Central memory CD8-positive, alpha-beta T cell (primary cell): Measurements from ENCODE around the gene PLBD1.

Experiments
- ATAC-seq: fragments of 150-1000 bp; cut with Tn5 transposase; replicated peaks from 2 replicates; pipeline ENCODE4 v1.10.0; 2022; ENCODE audit warnings: mild to moderate bottlenecking, moderate FRiP score, moderate number of reproducible peaks; ENCODE audit not compliant: poor library complexity, severe bottlenecking; ENCODE audit errors: extremely low read depth
- DNase-seq, 2 donors: peaks; one replicate each; pipeline ENCODE4 v3.0.0; 2021; ENCODE audit warnings: low spot score in 2 of 2
- H3K27ac Mint-ChIP-seq: one replicate; pipeline ENCODE4 v1.8.0; 2022; ENCODE audit warnings: low read depth, mild to moderate bottlenecking, moderate library complexity, mixed read lengths
- H3K27me3 Mint-ChIP-seq: one replicate; pipeline ENCODE4 v1.8.0; 2022; ENCODE audit warnings: mixed read lengths
- H3K36me3 Mint-ChIP-seq: one replicate; pipeline ENCODE4 v1.8.0; 2022; ENCODE audit warnings: mild to moderate bottlenecking, moderate library complexity, mixed read lengths; ENCODE audit not compliant: insufficient read depth
- H3K4me1 Mint-ChIP-seq: one replicate; pipeline ENCODE4 v1.8.0; 2022; ENCODE audit warnings: mixed read lengths
- H3K4me3 Mint-ChIP-seq: one replicate; pipeline ENCODE4 v1.8.0; 2022; ENCODE audit warnings: mild to moderate bottlenecking, moderate library complexity, mixed read lengths
- H3K9me3 Mint-ChIP-seq: one replicate; pipeline ENCODE4 v1.8.0; 2022; ENCODE audit warnings: mixed read lengths

The PLBD1 gene

DNA sequence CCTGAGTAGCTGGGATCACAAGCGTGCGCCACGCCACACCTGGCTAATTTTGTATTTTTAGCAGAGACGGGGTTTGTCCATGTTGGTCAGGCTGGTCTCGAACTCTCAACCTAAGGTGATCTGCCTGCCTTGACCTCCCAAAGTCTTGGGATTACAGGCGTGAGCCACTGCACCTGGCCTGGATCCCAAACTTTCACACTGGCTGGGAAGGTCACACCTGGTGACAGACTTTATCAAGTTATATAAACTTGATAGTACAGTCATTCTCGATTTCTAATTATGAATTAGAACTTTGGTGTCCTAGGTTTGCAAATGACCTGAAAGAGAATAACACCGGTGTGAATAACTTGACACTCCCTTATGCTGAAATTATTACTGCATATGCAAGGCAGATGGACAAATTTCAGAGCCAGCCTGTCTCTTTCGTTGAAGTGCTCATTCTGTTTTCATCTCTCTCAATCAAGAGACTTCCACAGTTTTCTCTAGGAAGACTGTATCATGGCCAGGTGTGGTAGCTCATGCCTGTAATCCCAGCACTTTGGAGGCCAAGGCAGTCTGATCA is 5.9 kb downstream of the PLBD1 start:
- no peak overlapping the region for H3K4me3 Mint-ChIP-seq
- H3K9me3 Mint-ChIP-seq: no peaks in the 10 kb centered on the region
- no peaks in the 10 kb centered on the region for H3K36me3 Mint-ChIP-seq
- peaks cover 19% of the 10 kb centered on the region for H3K27me3 Mint-ChIP-seq
- no peak for DNase-seq
- no peaks in the 10 kb centered on the region for H3K4me1 Mint-ChIP-seq
- no peak overlapping the region for H3K27ac Mint-ChIP-seq
- no peak for ATAC-seq

DNA sequence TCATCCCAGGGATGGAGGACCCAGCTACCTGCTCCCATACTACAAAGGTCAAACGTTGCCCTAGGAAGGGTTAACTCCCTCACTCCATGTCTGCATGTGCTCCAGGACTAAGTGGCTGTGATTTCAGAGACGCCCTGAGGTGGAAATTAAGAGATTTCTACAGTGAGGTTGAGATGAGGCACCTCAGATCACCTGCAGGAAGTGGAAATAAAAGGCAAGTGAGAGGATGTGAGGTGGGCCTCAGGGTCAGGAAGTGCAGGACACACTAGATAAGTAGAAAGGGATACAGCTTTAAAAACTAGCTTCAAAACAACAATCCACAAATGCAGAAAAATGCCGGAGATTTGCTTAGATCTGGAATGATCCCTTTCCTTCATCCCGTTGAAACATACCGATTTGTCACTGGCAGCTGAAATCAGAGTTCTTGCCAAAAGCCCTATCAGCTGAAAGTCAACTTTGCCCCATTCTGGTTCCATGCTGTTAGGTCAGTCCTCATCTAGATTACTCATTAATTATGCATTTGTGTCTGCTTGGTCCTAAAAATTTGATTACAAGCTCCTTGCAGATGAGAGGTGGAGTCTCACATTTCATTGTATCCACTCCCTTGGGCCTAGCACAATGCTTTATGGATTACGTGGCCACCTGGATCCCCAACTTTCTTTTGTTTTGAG is 6.6 kb downstream of the PLBD1 start:
- no peaks in the 10 kb centered on the region for H3K4me1 Mint-ChIP-seq
- no peaks in the 10 kb centered on the region for H3K36me3 Mint-ChIP-seq
- H3K4me3 Mint-ChIP-seq: no peak overlapping the region
- no peak for DNase-seq
- H3K27me3 Mint-ChIP-seq: peaks cover 14% of the 10 kb centered on the region
- ATAC-seq: no peak
- H3K9me3 Mint-ChIP-seq: no peaks in the 10 kb centered on the region
- no peak overlapping the region for H3K27ac Mint-ChIP-seq

DNA sequence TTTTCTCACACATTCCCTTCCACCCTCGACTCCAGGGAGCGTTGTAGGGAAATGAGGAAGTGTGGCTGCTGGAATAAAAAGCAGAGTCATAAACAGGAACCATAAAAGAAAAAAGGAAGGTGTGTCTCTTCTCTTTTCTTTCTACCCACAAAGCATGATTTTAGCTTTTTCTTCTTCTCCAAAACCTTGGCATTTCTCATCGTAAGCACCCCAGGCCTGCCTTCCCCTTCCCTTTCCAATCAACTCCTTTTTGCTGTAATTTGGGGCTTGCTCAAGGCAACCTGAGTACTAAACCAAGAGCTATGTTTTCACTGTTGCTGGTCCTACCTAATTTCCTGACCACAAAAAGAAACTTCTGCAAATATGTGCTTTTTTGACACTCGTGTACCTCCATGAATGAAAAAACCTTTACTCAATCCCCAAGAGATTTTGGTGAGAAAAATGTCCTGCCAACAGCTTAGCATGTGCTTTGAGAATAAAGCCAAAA is 9.2 kb downstream of the PLBD1 start:
- ATAC-seq (no peak), DNase-seq (no peak)
- H3K4me1 Mint-ChIP-seq: no peaks in the 10 kb centered on the region
- no peak overlapping the region for H3K27ac Mint-ChIP-seq
- no peaks in the 10 kb centered on the region for H3K36me3 Mint-ChIP-seq
- no peaks in the 10 kb centered on the region for H3K9me3 Mint-ChIP-seq
- no peak overlapping the region for H3K4me3 Mint-ChIP-seq
- no peaks in the 10 kb centered on the region for H3K27me3 Mint-ChIP-seq

DNA sequence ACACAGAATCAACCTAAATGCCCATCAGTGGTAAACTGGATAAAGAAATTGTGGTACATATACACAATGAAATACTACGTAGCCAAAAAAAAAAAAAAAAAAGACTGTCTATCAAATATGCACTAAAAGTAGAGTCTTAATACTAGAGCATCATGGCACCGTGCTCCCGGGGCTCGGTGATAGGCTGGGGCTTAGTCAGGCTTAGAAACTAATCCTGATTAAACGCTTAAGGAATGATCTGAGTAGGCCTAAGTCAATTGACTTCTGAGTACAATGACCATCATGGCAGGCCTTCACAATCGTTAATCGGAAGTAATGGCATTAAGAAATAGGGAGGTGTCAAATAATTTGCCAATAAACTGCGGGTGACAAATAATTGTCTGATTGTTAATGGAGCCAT is 9.7 kb downstream of the PLBD1 start:
- H3K27ac Mint-ChIP-seq: no peak overlapping the region

DNA sequence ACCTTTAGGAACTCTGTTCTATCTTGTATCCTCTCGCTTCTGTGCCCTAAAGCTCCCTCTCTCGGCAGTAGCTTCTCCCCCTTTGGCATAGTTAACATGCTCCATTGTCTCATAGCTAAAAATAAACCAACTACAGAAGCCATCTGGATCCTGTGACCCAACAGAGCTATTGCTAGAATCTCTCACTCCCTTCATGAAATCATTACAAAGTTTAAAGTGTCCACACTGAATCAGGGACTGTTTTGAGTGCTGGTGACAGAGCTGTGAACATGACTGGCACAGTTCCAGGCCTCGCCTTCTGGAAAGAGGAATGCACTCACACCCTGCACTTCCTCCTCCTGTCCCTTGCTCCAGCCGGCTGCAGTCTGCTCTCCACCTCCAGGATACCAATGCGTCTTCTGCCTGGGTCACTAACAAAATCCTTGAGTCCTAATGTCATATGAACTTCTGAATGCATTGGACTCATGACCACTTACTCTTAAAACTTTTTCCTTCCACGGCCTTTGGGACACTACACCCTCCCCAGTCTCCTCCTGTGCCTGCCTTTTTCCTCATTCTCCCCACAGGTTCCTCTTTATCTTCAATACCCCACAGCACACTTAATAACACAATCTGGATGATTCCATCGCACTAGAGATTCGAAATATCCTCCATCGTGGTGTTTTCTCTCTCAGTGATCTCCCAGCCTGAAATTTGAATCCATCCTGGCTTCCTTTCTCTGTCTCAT is 13.2 kb downstream of the PLBD1 start:
- Mint-ChIP-seq H3K4me1 (no peaks in the 10 kb centered on the region), H3K27me3 (peaks cover 10% of the 10 kb centered on the region), H3K36me3 (no peaks in the 10 kb centered on the region), H3K27ac (no peak overlapping the region), H3K4me3 (no peak overlapping the region), H3K9me3 (no peaks in the 10 kb centered on the region)
- ATAC-seq: no peak
- no peak for DNase-seq

More for the DNA sequence above, 9.7 kb downstream of the PLBD1 start:
- Mint-ChIP-seq H3K9me3 (no peaks in the 10 kb centered on the region), H3K27me3 (no peaks in the 10 kb centered on the region), H3K4me3 (no peak overlapping the region), H3K4me1 (no peaks in the 10 kb centered on the region), H3K36me3 (no peaks in the 10 kb centered on the region)
- ATAC-seq (no peak), DNase-seq (no peak)

DNA sequence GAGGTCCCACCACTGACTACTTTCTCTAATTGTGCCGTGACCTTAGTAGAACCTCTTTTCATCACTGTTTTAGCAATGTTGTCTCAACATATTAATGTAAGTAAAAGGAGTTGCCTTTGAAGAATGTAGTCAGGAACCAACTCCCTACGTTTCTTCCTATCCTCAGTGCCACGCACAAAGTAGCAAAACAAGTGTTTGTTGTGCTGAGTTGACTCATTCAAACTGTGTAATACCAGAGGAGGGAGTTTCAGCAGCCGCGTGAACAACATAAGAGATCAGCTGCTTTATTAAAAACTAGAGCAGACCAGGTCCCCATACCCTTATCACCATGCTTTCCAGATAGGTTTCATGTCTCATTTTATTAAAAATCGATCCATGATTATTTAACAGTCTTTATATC is 19.1 kb downstream of the PLBD1 start:
- H3K36me3 Mint-ChIP-seq: no peaks in the 10 kb centered on the region

DNA sequence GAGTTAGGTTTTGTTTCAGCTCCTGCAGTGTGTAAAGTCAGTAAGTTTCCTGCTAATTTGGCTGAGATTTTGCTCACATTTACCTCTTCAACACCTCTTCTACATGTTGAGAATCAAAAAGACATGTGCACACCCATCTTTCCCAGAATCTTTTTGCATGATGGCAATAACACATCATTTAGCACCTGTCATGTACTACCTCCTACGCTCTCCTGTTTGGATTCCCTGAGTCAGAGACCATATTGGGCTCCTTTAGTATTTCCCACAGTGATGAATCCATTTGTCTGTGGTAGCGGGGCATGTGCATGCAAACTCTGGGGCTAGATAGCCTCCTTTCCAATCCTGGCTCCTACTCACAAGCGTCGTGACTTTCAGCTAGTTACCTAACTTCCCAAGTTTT is 20.1 kb downstream of the PLBD1 start:
- no peaks in the 10 kb centered on the region for H3K9me3 Mint-ChIP-seq
- H3K4me3 Mint-ChIP-seq: no peak overlapping the region
- ATAC-seq (no peak), DNase-seq (no peak)
- no peaks in the 10 kb centered on the region for H3K36me3 Mint-ChIP-seq
- no peaks in the 10 kb centered on the region for H3K4me1 Mint-ChIP-seq
- H3K27ac Mint-ChIP-seq: no peak overlapping the region
- peaks cover 19% of the 10 kb centered on the region for H3K27me3 Mint-ChIP-seq

More for the DNA sequence above, 19.1 kb downstream of the PLBD1 start:
- Mint-ChIP-seq H3K9me3 (no peaks in the 10 kb centered on the region), H3K27ac (no peak overlapping the region), H3K4me1 (no peaks in the 10 kb centered on the region), H3K4me3 (no peak overlapping the region), H3K27me3 (peaks cover 19% of the 10 kb centered on the region)
- ATAC-seq: no peak
- no peak for DNase-seq

DNA sequence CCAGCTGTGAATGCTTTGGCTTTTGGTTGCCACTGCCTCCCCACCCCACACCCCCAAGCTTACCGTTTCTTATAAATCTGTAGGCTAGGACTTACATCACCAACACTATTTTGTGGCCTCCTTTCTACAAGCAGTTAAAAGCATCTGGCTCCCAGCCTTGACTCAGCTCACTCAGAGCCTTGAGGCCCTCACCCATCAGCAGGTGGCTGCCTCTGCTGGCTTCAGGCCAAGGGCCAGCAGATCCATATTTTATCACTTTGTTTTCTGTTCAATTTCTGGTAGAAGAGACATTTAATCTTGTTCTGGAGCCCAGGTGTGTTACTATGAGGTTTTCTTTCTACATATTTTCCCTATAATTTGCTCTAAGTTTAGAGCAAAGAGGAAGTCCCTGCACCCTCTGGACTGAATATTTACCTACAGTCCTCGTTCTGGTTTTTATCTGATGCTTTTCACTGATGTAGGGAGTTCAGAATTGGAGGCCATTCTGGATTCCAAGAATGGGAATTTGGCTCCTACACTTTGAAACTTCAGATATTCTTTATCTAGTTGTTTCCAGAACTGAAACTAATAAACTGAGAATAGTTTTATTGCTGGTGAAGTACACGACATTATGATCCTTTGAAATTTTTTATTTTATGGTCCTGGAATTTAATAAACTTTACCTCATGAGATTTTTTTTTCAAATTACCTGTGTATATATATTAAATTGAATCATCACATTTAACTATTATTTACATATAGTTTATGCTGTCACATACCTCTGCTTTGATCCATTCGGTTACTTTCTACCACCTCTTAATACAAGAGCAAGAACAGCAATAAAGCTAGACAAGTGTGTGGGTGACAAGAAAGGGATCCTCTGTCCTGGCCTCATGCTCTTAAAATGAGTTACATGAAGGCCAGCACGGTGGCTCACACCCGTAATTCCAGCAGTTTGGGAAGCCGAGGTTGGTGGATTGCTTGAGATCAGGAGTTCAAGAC is 22.2 kb downstream of the PLBD1 start:
- Mint-ChIP-seq H3K27ac (no peak overlapping the region), H3K36me3 (no peaks in the 10 kb centered on the region), H3K9me3 (no peaks in the 10 kb centered on the region), H3K4me1 (no peaks in the 10 kb centered on the region), H3K4me3 (no peak overlapping the region), H3K27me3 (peaks cover 19% of the 10 kb centered on the region)
- DNase-seq: no peak
- no peak for ATAC-seq

DNA sequence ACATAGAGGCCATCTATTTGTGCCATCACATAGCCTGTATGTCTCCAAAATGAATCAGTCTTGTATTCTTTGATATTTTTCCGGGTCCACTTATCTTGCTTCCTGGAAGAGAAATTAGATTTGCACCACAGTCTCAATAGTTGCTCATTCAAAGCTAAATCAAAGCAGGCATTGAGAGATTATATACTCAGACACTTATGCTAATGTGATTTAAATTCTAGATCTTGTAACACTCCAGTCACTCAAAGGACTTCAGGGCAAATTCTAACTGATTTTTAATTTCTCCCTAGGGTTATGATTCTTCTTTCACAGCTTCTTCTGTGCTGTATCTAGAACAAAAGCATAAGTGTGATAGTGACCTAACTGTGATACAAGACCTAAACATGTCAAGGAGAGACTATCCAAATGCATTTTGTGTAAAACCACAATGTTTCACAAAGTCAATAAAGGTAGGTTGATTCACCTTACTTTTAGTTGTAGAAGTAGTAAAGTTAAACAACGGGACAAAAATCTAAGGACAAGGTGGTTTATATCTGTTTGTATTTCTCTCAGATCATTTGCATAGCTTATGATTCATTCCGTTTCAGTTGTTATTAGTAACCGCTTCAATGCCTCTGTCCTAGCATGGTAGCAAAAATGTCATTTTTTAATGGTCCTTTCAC is 26.8 kb downstream of the PLBD1 start:
- Mint-ChIP-seq H3K27me3 (no peaks in the 10 kb centered on the region), H3K9me3 (no peaks in the 10 kb centered on the region), H3K36me3 (no peaks in the 10 kb centered on the region), H3K27ac (no peak overlapping the region), H3K4me1 (no peaks in the 10 kb centered on the region), H3K4me3 (no peak overlapping the region)
- DNase-seq (no peak), ATAC-seq (no peak)

DNA sequence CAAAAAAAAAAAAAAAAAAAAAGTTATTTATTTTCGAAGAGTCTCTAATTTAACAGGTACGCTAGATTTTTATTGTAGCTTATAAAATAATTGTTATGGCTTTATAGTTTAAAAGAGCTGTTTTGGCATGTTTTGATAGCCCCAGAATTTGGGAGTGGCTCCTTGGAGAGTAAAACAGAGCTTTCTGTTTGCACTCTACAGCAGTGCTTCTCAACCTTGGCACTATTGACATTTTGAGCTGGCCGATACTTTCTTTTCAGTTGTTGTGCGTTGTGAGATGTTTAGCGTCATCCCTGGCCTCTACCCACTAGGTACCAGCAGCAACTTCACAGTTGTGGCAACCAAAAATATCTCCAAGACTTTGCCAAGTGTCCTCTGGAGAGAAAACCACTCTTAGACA is 30.6 kb downstream of the PLBD1 start:
- Mint-ChIP-seq H3K9me3 (no peaks in the 10 kb centered on the region), H3K27ac (no peak overlapping the region), H3K27me3 (no peaks in the 10 kb centered on the region), H3K36me3 (peaks cover 3% of the 10 kb centered on the region), H3K4me1 (no peaks in the 10 kb centered on the region), H3K4me3 (no peak overlapping the region)
- DNase-seq (no peak), ATAC-seq (no peak)

DNA sequence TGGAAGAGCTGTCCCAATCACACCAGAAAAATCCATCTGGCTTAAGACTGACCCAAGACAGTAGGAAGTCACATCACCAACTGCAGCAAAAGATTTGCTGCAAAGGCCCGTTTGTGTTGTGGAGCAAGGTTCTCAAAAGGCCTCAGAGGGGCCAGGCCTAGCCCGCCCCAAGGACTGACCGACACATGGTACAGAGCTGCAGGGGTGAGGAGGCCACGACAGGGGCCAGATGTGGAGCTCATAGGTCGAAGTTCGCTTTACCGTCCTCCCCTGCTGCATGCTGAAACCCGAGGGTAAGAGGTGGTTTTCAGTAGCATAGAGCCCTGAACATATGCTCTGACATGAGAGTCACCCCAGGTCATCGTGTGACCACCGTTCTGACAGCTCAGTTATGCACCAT is 35.5 kb downstream of the PLBD1 start:
- ATAC-seq (no peak), DNase-seq (no peak)
- Mint-ChIP-seq H3K9me3 (no peaks in the 10 kb centered on the region), H3K27ac (no peak overlapping the region), H3K27me3 (no peaks in the 10 kb centered on the region), H3K4me1 (no peaks in the 10 kb centered on the region), H3K4me3 (no peak overlapping the region), H3K36me3 (peaks cover 3% of the 10 kb centered on the region)

DNA sequence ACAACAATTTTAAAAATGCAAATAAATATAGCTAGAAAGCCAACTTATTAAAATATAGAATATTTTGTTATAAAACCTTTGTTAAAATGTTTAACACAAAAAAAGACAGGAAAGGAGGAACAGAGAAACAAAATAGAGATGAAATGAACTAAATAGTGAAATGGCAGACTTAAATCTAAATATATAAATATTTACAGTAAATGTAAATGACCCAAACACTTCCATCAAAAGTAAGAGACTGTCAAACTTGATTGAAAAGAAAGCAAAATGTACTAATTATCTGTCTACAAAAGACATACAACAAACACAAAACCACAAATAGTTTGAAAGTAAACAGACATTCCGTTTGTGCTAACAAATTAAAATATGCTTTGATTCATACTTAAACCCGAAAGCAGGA is 41.7 kb downstream of the PLBD1 start:
- ATAC-seq (no peak), DNase-seq (no peak)
- peaks cover 49% of the 10 kb centered on the region for H3K27me3 Mint-ChIP-seq
- peaks cover 2% of the 10 kb centered on the region for H3K36me3 Mint-ChIP-seq
- no peak overlapping the region for H3K27ac Mint-ChIP-seq
- H3K9me3 Mint-ChIP-seq: peaks cover 34% of the 10 kb centered on the region
- H3K4me1 Mint-ChIP-seq: no peaks in the 10 kb centered on the region
- no peak overlapping the region for H3K4me3 Mint-ChIP-seq
